ENCODE measurements around the gene ADGRL1.
"Not testable (repeated sequence)": the region's sequence is repeated elsewhere in the genome, so short reads cannot be mapped to it uniquely, and the experiment has no call there.

ADGRL1 gene

GRCh38 chr19:14205452-14206287 lies at the start of gene ADGRL1:
Gene ADGRL1 (minus strand): TSS chr19:14206169. CDS start chr19:14183602, 22,567 bp downstream.
- DNase-seq (ENCODE audit: low read depth in 2 of 2): not testable (repeated sequence)

GRCh38 chr19:14255316-14255715 lies 49.3 kb upstream of the ADGRL1 start:
- not testable (repeated sequence) for DNase-seq (ENCODE audit: low read depth in 2 of 2)

GRCh38 chr19:14253822-14254599 lies 48.0 kb upstream of the ADGRL1 start:
- not testable (repeated sequence) for DNase-seq (ENCODE audit: low read depth in 2 of 2)

- not testable (repeated sequence) for DNase-seq (ENCODE audit: low read depth in 2 of 2)
These were observed 46.2 kb upstream of the ADGRL1 start for GRCh38 chr19:14252136-14252535.

DNA sequence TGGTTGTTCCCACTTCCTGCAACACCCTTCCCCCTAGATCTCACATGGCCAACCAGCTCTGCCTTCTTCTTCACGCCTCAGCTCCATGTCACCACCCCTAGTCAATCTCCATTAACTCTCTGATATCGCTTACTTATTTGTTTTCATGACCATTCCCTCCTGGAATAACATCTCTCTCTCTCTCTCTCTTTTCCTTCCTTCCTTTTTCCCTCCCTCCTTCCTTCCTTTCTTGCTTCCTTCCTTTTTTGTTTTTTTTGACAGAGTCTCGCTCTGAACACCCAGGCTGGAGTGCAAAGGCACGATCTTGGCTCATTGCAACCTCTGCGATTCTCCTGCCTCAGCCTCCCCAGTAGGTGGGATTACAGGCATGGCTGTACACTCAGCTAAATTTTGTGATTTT lies 44.9 kb upstream of the ADGRL1 start:
- no peak for DNase-seq (ENCODE audit: low read depth in 2 of 2)

- not testable (repeated sequence) for DNase-seq (ENCODE audit: low read depth in 2 of 2)
These were observed 44.3 kb upstream of the ADGRL1 start for GRCh38 chr19:14250315-14250714.

DNA sequence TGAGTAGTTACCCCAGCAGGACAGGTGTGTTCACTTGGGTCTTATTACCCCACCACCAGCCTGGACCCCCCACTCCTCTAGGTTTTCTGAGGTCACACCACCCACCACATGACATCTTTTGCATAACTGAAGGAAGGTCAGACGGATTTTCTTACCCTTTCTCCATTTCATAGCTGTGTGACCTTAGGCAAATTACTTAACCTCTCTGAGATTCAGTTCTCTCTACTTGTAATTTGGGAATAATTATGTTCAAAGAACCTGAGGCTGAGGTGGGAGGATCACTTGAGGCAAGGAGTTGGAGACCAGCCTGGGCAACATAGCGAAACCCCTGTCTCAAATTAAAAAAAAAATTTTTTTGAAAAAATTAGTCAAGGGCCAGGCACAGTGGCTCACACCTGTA lies 43.9 kb upstream of the ADGRL1 start:
- DNase-seq (ENCODE audit: low read depth in 2 of 2): not testable (repeated sequence)

- not testable (repeated sequence) for DNase-seq (ENCODE audit: low read depth in 2 of 2)
These were observed 43.2 kb upstream of the ADGRL1 start for GRCh38 chr19:14249012-14249754.

- DNase-seq (ENCODE audit: low read depth in 2 of 2): no peak
These were observed 42.6 kb upstream of the ADGRL1 start for GRCh38 chr19:14248578-14249011.

GRCh38 chr19:14247548-14248471 lies 41.8 kb upstream of the ADGRL1 start:
- not testable (repeated sequence) for DNase-seq (ENCODE audit: low read depth in 2 of 2)

GRCh38 chr19:14247205-14247547 lies 41.2 kb upstream of the ADGRL1 start:
- not testable (repeated sequence) for DNase-seq (ENCODE audit: low read depth in 2 of 2)

DNA sequence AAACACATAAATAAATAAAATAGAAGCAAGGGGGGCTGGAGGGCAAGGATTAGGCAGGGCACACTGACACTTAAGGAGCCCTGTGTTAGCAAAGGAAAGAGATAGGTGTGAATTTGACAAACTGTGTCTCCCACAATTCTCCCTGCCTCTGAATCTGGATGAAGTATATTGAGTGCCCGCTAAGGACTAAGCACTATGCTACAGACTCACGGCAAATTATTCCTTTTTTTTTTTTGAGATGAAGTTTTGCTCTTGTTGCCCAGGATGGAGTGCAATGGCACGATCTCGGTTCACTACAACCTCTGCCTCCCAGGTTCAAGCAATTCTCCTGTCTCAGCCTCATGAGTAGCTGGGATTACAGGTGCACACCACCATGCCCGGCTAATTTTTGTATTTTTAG lies 38.4 kb upstream of the ADGRL1 start:
- DNase-seq (ENCODE audit: low read depth in 2 of 2): not testable (repeated sequence)

GRCh38 chr19:14243718-14244117 lies 37.7 kb upstream of the ADGRL1 start:
- DNase-seq (ENCODE audit: low read depth in 2 of 2): not testable (repeated sequence)

GRCh38 chr19:14237014-14237941 lies 31.3 kb upstream of the ADGRL1 start:
- DNase-seq (ENCODE audit: low read depth in 2 of 2): no peak

GRCh38 chr19:14232945-14233344 lies 27.0 kb upstream of the ADGRL1 start:
- not testable (repeated sequence) for DNase-seq (ENCODE audit: low read depth in 2 of 2)

DNA sequence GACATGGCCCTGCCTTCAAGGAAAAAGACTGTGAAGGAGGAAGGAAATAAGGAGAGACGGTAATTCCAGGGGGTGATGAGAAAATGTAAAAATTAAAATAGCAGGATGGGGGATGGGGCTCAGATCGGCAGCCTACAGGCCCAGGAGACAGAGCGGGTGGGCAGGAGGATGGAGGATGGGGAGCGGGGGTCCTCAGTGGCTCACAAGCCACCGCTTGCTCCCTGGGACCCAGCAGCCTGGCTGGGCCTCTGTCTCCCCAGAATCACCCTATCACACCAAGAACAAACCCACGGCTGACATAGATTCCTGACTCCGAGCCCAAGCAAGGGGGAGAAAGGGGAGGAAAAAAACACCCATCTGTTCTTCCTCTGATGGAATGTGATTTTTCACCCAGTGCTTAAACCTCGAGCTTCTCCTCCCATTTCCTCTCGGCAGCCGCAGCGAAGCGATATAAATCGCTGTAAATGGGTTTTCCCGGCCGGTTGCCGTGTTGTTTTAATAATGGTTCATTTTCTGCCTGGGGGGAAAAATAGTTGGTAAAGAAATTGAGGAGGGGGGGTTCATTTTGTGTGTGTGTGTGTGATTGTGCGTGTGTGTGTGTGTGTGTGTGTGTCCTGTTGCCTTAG lies 22.6 kb upstream of the ADGRL1 start:
- not testable (repeated sequence) for DNase-seq (ENCODE audit: low read depth in 2 of 2)

DNA sequence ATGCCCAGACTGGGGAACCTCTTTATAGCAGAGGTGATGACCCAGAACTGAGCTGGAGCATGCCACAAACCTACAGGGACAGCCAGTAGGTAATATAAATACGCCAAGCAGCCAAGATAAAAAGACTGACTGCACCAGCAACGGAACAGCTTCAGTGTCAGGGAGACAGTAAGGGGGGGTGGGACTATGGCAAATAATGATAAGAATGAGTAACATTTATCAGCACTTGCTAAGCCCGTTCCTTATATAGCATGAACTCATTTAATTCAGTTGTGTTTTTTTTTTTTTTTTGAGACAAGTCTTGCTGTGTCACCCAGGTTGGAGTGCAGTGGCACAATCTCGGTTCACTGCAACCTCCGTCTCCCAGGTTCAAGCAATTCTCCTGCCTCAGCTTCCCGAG lies 20.5 kb upstream of the ADGRL1 start:
- DNase-seq (ENCODE audit: low read depth in 2 of 2): not testable (repeated sequence)

DNA sequence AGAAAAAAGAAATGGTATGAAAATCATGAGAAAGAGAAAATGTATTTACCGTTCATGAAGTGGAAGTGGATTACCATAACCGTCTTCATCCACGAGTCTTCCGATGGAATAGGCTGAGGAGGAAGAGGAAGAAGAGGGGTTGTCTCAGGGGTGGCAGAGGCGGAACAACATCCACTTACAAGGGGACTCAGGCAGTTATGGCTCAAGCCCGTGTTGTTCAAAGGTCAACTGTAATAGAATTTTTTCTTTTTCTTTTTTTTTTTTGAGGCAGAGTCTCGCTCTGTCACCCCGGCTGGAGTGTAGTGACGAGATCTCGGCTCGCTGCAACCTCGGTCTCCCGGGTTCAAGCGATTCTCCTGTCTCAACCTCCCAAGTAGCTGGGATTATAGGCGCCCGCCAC lies 16.9 kb upstream of the ADGRL1 start:
- DNase-seq (ENCODE audit: low read depth in 2 of 2): no peak

- peak; percentile 51 for DNase-seq (ENCODE audit: low read depth in 2 of 2)
These were observed 15.4 kb upstream of the ADGRL1 start for GRCh38 chr19:14221345-14221744.
